HL-60 (cell line): ENCODE measurements around the gene CCDC192.

ENCODE experiments used
- DNase-seq, 2 experiments: peaks; one replicate each; pipeline ENCODE4 v3.0.0-alpha.2; 2010 to 2020; ENCODE audit warnings: low read depth in 1 of 2, low spot score in 1 of 2
- H3K27ac ChIP-seq: fragments of 250-450 bp; sonication (Bioruptor Pico); replicated peaks from 2 replicates; pipeline ENCODE4 v1.5.1; 2020; ENCODE audit warnings: mild to moderate bottlenecking, moderate library complexity
- H3K27me3 ChIP-seq: fragments of 250-450 bp; sonication (Bioruptor Pico); 2 replicates; pipeline ENCODE4 v1.5.1; 2021; ENCODE audit warnings: mild to moderate bottlenecking, moderate library complexity; ENCODE audit not compliant: insufficient read depth, poor library complexity, severe bottlenecking
- H3K4me3 ChIP-seq: replicated peaks from 2 replicates; pipeline ENCODE4 v1.5.1; 2011; ENCODE audit warnings: mild to moderate bottlenecking, control low read depth, low read length; ENCODE audit not compliant: insufficient read depth
- GABPA ChIP-seq: IDR thresholded peaks from 2 replicates; pipeline ENCODE4 v1.6.1; 2012; ENCODE audit warnings: low read depth
- POLR2AphosphoS5 ChIP-seq: IDR thresholded peaks from 2 replicates; pipeline ENCODE4 v1.6.1; 2012; ENCODE audit warnings: low read depth
- SPI1 ChIP-seq: IDR thresholded peaks from 2 replicates; pipeline ENCODE4 v1.6.1; 2012; ENCODE audit warnings: low read depth, mild to moderate bottlenecking, borderline replicate concordance
- TF ChIP-seq, protein P1 (sequence below): IDR thresholded peaks from one replicate; pipeline ENCODE4 v1.5.1; 2011; ENCODE audit warnings: low read length, control low read depth, inconsistent platforms; ENCODE audit not compliant: insufficient read depth
- TF ChIP-seq, protein P2 (sequence below): IDR thresholded peaks from 2 replicates; pipeline ENCODE4 v1.6.1; 2012; ENCODE audit warnings: low read depth; ENCODE audit not compliant: insufficient replicate concordance

CCDC192 gene

DNA sequence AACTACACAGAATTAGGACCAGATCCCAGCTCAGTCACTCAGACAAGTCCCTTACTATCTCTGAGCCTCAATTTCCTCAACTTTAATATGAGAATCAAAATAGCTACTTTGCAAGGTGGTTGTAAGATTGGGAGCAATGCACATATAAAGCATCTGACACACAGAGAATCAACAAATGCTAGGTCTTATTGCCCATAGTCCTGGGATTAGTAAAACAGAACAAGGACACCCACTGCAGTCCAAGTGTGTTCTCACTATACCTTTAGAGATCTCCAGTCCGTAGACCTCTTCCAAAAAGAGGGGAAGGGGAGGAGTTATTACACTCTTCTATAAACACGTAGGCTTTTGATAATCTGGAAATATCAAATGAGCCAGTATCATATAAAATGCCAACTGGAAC is 190.0 kb downstream of the CCDC192 start:
- no peak overlapping the region for H3K4me3 ChIP-seq
- no peaks in the 10 kb centered on the region for H3K27me3 ChIP-seq
- TF ChIP-seq, protein P1, sequence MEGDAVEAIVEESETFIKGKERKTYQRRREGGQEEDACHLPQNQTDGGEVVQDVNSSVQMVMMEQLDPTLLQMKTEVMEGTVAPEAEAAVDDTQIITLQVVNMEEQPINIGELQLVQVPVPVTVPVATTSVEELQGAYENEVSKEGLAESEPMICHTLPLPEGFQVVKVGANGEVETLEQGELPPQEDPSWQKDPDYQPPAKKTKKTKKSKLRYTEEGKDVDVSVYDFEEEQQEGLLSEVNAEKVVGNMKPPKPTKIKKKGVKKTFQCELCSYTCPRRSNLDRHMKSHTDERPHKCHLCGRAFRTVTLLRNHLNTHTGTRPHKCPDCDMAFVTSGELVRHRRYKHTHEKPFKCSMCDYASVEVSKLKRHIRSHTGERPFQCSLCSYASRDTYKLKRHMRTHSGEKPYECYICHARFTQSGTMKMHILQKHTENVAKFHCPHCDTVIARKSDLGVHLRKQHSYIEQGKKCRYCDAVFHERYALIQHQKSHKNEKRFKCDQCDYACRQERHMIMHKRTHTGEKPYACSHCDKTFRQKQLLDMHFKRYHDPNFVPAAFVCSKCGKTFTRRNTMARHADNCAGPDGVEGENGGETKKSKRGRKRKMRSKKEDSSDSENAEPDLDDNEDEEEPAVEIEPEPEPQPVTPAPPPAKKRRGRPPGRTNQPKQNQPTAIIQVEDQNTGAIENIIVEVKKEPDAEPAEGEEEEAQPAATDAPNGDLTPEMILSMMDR, result no peak
- TF ChIP-seq GABPA (no peak), POLR2AphosphoS5 (no peak), SPI1 (no peak)
- TF ChIP-seq, protein P2, sequence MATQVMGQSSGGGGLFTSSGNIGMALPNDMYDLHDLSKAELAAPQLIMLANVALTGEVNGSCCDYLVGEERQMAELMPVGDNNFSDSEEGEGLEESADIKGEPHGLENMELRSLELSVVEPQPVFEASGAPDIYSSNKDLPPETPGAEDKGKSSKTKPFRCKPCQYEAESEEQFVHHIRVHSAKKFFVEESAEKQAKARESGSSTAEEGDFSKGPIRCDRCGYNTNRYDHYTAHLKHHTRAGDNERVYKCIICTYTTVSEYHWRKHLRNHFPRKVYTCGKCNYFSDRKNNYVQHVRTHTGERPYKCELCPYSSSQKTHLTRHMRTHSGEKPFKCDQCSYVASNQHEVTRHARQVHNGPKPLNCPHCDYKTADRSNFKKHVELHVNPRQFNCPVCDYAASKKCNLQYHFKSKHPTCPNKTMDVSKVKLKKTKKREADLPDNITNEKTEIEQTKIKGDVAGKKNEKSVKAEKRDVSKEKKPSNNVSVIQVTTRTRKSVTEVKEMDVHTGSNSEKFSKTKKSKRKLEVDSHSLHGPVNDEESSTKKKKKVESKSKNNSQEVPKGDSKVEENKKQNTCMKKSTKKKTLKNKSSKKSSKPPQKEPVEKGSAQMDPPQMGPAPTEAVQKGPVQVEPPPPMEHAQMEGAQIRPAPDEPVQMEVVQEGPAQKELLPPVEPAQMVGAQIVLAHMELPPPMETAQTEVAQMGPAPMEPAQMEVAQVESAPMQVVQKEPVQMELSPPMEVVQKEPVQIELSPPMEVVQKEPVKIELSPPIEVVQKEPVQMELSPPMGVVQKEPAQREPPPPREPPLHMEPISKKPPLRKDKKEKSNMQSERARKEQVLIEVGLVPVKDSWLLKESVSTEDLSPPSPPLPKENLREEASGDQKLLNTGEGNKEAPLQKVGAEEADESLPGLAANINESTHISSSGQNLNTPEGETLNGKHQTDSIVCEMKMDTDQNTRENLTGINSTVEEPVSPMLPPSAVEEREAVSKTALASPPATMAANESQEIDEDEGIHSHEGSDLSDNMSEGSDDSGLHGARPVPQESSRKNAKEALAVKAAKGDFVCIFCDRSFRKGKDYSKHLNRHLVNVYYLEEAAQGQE, result no peak
- no peak for DNase-seq
- no peak overlapping the region for H3K27ac ChIP-seq

DNA sequence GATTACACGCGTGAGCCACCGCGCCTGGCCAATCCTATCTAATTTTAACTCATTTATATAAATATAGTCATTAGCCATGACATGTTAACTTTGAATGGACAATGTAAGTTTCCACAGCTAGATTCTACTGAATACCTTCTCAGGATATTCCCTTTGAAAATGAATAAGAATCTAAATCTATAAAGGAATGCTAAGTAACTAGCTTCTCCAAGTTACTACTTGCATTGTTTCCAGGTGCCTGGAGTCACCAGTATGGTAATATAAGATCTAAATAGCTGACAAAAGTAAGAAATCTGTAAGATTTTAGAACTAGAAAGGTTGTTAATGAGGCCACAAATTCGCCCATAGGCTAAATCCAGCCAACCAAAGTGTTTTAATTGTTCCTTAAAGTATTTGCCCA is 191.3 kb downstream of the CCDC192 start:
- no peak for DNase-seq
- H3K27ac ChIP-seq, result no peak overlapping the region
- TF ChIP-seq, protein P1, result no peak
- TF ChIP-seq, protein P2, result no peak
- H3K27me3 ChIP-seq, result no peaks in the 10 kb centered on the region
- no peak overlapping the region for H3K4me3 ChIP-seq

DNA sequence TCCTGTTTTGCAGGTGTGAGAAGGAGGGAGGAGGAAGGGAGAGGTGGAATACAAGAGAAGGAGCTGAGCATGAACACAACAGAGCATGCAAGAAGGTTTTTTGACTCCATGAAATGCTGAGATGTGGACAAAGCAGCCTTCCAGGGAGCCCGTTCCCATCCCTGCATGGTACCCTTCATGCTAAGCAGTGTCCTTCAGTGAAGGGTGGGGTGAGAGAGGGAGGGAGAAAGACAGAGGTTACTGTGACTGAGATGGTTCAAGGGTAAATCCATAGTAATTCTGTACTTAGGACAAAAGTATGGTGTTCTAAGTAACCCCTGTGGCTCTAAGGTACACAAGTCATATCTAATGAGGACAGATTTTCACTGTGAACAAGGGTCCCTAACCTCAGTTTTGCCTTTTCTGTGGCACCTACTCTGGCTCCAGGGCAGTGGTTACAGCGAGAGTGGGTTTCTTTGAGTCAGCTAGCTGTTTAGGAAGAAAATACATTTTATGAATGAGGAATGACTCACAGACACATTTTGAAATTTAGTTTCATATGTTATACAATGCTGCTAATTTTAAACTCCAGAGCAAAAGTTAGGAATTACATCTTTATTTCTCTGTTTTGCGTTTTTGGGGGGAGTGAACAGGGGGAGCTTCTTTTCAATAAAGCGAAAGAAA is 195.5 kb downstream of the CCDC192 start:
- no peak for DNase-seq

More for the DNA sequence above, 195.5 kb downstream of the CCDC192 start:
- Histone ChIP-seq H3K27ac (no peak overlapping the region), H3K27me3 (no peaks in the 10 kb centered on the region), H3K4me3 (no peak overlapping the region)
- TF ChIP-seq, protein P2, result no peak
- TF ChIP-seq, protein P1, result no peak
- TF ChIP-seq SPI1 (no peak), GABPA (no peak), POLR2AphosphoS5 (no peak)
